Stimulated activated CD4-positive, alpha-beta T cell treated with anti-CD3 and anti-CD28 coated beads, TNF-alpha, amount 100 ng/mL, for 24 hours (primary cell): ENCODE data around the gene NPAS3.

Experiments
- DNase-seq, 3 experiments: peaks; one replicate each; pipeline ENCODE4 v3.0.0-alpha.2; 2020; ENCODE audit warnings: low read depth in 3 of 3

Gene NPAS3

DNA sequence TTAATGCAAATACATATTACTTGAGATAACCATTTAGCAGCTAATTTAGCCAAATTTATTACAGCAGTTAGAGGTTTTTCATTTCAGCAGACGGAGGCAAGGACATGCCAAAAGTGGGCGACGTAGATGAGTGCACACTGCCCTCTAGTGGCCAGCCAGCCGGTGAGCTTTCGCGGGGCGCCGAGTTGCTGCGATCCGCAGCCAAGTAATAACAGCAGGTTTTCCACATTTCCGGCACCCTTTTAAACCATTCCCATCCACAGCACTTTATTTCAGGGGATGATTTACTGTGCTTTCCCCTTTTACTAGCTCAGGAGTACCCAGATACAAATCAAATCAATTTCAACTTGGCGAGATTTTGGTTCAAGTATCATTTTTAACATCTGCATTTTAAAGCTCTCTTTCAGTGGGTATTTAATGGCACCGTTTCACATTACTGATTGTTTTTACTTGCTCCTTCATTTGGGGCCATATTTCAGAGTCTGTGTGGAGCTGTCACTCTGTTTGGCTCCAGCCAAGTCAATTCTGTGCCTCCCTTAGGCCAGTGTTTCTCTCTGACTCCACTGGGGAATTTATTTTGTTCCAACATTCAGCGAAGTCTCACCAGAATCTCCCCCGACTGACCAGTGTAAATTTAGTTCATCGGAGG, 854.2 kb downstream of the NPAS3 start:
- DNase-seq, result peak; percentile 52 to 68 (median 55)

DNA sequence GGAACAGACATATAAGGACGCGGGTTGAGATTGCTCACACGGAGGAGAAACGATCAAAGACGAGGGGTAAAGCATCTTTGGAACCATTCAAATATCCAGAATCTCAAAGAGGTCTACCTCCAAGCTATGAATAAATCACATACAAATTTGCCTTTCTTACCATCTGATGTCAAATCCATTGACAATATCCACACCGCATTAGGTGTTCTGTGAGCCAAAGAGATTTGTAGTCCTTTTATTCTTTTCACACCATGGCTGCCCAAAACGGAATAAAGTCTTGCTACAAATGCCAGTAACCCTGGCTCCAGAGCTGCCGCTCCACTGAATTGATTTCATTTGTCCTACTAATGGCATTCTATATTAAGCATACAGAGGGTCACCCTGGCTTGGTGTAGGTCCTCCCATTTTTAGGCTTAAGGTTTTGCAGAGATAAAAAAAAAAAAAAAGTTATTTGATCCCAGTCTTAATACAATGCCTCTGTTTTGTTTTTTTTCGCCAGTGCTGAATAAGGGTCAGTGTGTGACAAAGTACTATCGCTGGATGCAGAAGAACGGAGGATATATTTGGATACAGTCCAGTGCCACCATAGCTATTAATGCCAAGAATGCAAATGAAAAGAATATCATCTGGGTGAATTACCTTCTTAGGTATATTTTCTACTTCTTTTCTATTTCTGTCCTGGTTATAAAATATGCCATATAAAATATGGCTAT, 854.9 kb downstream of the NPAS3 start:
- no peak for DNase-seq

DNA sequence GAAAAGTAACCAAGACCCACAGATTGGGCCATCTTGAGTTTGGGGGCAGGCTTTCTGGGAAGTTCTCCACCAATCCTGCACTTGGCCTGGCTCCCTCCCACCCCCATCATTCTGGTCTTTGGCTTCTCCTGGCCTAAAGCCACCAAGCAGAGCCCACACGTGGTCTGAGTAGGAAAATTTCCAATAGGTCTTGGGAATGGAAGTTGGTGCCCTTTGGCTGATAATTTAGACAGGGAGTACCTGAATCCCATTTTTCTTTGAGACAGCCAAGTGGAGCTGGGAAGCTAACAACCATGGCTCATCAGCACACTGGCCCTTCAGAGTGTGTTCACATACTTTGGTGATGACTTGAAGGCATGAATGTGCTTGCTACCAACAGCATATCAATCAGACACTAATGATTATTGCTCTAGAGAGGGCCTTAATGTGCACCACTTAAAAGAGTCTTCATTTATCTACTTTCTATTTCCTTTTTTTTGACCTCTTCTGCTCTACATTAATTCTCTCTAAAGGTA, 856.2 kb downstream of the NPAS3 start:
- DNase-seq, result no peak

DNA sequence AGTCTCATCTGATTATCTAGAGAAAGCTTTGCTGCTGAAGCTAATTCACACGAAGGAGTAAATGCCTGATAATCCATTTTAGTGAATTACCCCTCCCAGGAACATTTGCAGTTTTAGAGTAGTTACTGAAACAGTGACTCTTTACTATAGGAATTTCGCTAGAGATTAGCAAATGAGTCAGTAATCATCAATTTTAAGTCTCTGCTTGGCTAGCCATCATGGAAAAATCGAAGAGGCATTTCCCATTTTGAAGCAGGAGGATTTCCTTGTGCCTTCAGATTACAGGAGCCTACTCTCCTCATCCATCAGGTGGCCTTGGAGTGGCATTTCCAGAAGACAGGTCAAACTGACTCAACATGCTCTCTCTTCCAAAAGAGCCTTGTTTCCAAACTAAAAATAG, 857.7 kb downstream of the NPAS3 start:
- DNase-seq, result no peak

DNA sequence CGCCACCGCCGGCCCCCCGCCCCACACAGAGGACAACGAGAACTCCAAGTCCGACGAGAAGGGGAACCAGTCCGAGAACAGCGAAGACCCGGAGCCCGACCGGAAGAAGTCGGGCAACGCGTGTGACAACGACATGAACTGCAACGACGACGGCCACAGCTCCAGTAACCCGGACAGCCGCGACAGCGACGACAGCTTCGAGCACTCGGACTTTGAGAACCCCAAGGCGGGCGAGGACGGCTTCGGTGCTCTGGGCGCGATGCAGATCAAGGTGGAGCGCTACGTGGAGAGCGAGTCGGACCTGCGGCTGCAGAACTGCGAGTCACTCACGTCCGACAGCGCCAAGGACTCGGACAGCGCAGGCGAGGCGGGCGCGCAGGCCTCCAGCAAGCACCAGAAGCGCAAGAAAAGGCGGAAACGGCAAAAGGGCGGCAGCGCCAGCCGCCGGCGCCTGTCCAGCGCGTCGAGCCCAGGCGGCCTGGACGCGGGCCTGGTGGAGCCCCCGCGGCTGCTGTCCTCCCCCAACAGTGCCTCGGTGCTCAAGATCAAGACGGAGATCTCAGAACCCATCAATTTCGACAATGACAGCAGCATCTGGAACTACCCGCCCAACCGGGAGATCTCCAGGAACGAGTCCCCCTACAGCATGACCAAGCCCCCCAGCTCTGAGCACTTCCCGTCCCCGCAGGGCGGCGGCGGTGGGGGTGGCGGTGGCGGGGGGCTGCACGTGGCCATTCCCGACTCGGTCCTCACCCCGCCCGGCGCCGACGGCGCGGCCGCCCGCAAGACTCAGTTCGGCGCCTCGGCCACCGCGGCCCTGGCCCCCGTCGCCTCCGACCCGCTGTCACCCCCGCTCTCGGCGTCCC, 861.3 kb downstream of the NPAS3 start:
- no peak for DNase-seq

DNA sequence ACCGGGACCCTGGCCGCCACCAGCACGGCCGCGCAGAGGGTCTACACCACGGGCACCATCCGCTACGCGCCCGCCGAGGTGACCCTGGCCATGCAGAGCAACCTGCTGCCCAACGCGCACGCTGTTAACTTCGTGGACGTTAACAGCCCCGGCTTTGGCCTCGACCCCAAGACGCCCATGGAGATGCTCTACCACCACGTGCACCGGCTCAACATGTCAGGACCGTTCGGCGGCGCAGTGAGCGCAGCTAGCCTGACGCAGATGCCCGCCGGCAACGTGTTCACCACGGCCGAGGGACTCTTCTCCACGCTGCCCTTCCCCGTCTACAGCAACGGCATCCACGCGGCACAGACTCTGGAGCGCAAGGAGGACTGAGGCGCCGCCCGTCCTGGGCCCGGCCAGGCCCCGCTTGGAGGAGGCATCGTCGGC, 862.1 kb downstream of the NPAS3 start:
- DNase-seq, result no peak

DNA sequence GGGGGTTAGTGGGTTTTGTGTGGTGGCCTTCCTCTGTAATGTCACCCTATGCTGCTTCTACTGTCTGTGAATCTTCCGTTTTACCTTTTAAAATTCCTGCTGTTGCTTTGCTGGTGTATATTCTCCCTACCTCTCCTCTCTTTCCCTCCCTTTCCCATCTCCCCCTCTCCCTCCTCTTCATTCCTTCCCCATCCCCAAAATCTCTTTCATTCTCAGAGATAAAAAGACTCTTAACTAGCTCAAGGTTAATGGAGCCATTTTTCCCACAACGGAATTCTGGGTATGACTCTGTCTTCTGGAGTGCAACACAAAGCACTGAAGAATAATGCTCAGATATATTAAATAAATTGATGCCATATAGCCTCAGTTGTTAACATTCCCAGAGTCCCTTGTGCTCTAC, 864.1 kb downstream of the NPAS3 start:
- no peak for DNase-seq

DNA sequence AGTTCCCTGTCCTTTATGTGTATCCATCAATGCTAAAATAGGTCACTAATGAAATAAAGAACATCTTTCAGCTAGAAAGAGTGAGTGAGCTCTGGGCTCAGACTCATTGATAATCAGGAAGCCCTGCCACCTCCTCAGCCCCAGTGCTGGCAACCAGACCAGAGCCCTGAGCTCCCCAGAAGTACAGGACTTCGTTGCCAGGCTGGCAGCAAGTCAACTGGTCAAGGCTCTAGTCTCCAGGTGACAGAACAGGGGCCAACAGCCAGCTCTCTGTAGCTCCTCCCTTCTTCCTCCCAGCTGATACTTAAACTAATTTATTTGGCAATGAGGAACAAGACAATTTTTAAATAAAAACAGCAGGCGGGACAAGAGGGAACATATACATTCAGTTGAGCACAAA, 866.9 kb downstream of the NPAS3 start:
- DNase-seq, result no peak

DNA sequence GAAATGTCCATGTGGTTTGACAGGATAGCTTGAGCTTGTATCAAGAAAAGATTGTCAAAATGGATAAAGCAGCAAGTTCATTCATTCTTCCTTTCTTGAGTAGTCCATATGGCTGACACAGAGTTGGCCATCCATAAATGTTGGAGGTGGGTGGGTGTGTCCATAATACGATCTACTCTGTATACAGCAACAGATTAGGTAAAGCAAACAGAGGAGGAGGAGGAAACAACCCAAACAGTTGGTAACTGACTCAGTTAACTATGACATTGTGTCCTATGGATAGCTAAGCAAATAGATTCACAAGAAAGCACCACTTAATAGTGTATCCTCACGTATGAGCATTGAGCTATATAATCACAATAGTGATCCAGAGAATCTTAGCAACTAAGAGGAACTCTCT, 868.2 kb downstream of the NPAS3 start:
- no peak for DNase-seq

DNA sequence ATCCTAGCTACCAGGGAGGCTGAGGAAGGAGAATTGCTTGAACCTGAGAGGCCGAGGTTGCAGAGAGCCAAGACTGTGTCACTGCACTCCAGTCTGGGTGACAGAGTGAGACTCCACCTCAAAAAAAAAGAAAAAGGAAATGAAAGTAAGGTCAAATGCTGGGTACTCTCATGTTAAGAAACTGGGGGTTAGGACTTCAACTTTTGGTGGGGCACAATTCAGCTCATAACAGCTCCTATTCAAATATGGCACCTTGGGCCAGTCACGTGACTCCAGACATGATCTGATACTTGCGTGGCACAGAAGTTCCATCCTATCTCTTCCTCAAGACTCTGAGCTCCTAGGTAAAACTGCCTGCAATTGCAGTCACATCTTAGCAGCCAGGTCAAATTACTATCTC, 869.5 kb downstream of the NPAS3 start:
- no peak for DNase-seq

DNA sequence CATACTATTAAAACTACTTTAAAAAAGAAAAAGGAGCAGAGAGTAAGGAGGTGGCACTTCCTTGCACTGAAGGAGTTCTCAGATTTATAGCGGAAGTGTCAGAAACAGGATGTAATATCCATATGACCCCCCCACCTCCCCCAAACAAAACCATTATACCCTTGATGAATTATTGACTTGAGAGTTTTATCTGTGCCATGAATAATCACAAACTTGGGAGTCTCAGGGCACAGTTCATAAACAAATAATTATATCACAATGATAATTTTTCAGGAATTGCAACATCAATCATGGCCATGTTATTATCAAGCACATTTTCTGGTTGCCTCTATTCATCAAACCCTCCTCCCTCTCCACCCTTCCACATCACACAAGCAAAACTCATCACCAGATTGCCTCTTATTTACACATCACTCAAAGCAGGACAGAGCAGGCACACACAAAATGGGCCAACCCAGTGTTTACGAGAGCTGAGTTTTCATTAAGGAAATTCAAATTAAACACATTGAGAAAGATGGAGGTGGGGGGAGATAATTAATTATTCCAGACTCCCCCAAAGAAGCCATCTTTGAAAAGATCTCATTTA, 870.8 kb downstream of the NPAS3 start:
- DNase-seq, result no peak

DNA sequence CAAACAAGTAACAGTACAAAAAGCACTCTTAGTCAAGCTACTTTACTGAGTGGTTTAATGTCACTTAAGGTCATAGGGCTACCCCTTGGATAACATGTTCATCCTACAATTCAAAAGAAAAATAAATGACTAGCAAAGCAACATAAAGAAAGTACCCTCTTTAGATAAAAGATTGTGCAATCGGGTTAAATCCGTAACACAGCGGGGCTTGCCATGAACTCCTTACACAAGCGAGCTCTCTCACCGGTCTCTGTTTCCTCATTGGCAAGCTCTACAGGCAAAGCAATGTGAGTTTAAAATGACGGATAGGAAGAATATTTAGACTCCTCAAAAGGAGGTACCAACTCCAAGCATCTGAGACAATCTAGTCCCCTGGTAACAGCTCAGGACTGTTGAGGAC, 871.6 kb downstream of the NPAS3 start:
- no peak for DNase-seq

DNA sequence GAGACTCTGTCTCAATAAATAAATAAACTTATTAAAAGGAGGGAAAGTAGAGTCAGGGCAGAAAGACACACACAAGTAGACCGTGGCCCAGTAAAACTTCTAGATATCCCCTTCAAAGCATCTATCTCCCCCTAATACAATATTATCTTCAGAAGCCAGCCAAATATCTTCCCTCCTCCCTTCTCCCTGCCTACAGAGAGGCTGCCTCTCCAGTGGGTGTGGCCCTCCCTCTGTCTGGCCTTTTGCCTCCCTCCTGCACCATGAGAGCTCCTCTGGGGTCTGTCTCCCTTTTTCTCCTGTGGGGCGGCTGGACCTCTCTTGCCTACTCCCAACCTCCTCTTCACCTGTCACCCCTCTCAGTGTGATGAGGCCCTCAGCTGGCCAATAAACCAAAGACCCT, 873.0 kb downstream of the NPAS3 start:
- no peak for DNase-seq

DNA sequence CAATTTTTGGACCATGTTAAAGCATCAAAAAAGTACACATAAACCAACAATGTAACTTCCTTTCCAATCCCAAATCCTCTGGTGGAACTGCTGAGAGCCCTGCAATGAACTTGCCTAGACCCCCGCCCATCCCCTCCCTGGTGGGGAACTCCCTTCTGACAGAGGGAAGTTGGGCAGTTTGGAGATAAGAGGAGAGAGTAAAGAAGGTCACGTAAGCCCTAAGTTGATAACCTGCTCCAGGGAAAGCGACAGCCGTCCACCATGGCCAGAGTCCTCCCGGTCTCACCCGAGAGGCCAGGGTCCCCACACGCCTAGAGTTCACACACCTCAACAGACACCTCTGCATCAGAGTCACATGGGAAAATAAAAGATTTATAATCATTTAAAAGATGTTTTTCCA, 873.5 kb downstream of the NPAS3 start:
- DNase-seq, result no peak

DNA sequence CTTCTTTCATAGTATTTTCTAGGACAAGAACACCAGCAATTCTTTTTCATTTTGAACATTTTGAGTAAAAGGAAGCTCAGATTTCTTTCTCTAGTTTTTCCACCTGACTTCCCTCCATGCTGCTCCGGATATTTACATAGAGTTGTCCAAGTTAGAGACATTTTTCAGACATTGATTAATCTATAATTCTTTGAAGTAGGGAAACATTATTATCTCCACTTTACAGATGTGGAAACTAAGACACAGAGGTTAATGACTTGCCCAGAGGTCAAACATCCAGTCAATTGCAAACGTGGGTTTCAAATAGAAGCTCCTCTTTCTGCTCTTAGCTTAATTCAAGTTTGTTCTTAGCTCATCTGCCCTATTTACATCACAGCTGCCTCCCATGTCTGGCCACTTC, 873.9 kb downstream of the NPAS3 start:
- DNase-seq, result no peak

DNA sequence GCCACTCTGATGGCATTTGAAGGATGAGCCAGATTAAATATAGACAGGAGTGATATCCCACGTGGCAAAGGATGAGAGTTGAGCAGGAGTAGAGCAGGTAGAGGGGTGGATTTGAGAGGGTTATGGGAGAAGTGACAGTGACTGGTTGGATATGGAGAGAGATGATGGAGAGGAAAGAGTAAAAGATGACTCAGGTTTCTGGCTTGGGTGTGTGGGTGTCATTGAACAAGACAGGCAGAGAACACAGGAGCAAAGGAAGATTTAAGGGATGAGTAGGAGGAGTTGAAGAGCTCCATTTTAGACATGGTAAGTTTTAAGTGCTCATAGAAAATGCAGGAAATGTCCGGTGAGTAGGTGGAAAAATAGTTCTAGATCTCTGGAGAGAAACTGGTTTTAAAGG, 875.3 kb downstream of the NPAS3 start:
- no peak for DNase-seq

DNA sequence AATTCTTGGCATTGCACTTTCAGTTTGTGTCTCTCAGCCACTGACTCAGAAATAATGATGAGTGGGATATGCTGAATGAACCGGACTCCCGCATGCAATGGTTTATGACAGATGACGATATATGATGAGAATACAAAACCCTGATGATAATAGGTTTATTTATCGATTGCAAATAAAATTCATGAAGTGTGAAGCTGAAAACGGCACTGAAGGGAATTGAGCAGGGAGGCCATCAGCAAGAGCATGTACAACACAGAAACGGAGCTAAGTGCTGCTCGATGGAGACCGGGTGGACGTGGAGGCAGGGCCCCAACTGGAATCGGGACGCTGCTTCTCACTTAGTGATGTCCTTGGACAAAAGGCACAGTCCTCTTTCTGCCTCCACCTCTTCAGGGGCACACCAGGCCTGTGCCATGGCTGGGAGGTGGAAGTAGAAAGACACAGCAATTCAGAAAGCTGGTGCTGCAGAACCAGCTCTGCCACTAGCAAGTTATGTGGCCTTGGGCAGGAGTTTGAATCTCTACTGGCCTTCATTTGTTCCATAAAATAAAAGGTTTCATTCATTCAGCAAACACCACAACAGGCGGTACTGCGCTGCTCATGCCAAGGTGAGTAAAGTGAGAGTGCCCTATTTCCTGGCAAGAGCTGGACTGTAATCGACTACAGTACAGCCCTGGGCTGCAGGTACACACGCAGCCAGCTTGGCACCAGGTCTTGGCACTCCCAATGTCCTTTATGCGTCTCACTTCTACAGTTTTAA, 895.2 kb downstream of the NPAS3 start:
- no peak for DNase-seq

DNA sequence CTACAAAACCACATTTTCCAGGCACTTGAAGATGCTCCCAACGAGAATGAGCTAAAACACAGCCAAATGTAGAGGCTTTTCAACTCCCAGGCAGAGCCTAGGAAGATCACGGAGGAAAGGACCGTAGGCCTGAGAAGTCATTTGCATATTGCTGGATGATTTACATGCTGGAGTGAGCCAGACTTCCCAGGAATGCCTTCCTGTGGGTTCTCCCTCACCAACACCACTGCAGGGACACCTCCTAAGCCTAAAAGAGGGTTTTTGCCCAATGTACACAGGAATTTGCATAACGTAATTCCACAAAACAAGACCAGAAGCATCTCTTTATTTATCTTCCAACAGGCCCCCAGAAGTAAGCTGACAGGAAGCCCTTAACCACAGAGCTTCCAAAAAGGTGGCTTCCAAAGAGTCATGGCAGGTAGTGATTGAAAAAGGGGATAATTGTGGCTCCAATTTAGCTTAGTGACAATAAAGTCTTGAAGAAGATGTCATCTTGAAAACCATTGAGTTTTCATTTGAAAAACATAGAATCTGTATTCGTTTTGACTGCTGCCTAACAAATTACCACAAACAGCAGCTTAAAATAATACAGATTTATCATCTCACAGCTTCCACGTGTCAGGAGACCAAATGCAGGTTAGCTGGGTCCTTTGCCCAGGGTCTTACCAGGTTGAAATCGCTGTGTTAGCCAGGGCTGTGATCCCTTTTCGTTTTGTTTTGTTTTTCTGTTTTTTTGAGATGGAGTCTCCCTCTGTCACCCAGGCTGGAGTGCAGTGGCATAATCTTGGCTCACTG, 896.0 kb downstream of the NPAS3 start:
- DNase-seq, result no peak

DNA sequence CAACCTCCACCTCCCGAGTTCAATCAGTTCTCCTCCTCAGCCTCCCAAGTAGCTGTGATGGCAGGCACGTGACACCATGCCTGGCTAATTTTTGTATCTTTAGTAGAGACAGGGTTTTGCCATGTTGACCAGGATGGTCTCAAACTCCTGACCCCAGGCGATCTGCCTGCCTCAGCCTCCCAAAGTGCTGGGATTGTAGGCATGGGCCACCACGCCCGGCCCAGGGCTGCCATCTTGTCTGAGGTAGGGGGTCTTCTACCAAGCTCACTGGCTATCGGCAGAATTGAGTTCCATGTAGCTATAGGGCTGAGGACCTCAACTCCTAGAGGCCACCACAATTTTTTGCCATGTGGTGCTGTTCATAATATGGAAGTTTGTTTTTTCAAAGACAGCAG, 896.6 kb downstream of the NPAS3 start:
- no peak for DNase-seq

DNA sequence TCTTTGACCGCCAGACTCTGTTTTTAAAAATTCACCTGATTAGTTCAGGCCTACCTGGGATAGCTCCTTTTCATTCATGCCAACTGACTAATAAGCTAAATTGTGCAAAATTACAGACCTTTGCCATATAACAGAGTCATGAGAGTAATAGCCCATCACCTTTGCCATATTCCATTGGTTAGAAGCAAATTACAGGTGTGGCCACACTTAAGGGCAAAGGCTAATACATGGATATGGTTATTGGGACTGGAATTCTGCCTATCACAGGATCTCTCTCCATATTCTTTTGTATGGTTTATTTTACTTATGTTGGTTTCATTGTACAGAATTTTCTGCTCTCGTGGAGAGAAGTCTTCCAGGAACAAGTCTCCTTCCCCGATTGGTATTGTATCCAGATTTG, 897.0 kb downstream of the NPAS3 start:
- DNase-seq, result no peak
